IPS-18a (cell line): ENCODE results near the gene CRYBG1.

Experiments
- H3K27ac ChIP-seq: one replicate; pipeline ENCODE4 v1.5.1; 2013; ENCODE audit warnings: low read length
- H3K27me3 ChIP-seq: one replicate; pipeline ENCODE4 v1.6.1; 2013; ENCODE audit warnings: mild to moderate bottlenecking, low read length; ENCODE audit not compliant: control insufficient read depth, insufficient read depth
- H3K36me3 ChIP-seq: one replicate; pipeline ENCODE4 v1.6.1; 2013; ENCODE audit warnings: low read depth, low read length; ENCODE audit not compliant: control insufficient read depth
- H3K4me1 ChIP-seq: one replicate; pipeline ENCODE4 v1.6.1; 2013; ENCODE audit warnings: low read depth, low read length; ENCODE audit not compliant: control insufficient read depth
- H3K4me3 ChIP-seq: one replicate; pipeline ENCODE4 v1.5.1; 2013; ENCODE audit warnings: low read length
- H3K9ac ChIP-seq: one replicate; pipeline ENCODE4 v1.6.1; 2013; ENCODE audit warnings: mild to moderate bottlenecking, low read length, moderate library complexity
- H3K9me3 ChIP-seq: one replicate; pipeline ENCODE4 v1.6.1; 2013; ENCODE audit warnings: low read depth, low read length; ENCODE audit not compliant: control insufficient read depth

Gene CRYBG1

DNA sequence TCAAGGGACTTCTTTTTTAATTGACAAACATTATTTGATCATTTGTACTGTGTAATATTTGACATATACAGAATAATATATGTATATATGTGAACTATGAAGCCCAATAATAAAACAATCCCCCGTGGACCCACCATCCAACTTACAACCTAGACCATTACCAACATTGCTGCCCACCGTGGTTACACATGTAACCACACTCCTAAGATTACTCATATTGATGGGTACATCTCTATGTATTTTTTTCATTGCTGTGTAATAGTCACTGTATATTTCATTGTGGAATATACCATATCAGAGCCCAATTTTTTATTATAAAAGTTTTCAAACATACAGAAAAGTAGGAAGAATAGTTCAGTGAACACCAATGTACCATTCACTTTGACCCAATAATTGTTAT is 174.5 kb downstream of the CRYBG1 start:
- Histone ChIP-seq H3K27me3 (no peaks in the 10 kb centered on the region), H3K27ac (no peak overlapping the region), H3K36me3 (no peaks in the 10 kb centered on the region), H3K9ac (no peak overlapping the region), H3K9me3 (no peaks in the 10 kb centered on the region), H3K4me3 (no peak overlapping the region), H3K4me1 (no peaks in the 10 kb centered on the region)

- Histone ChIP-seq H3K4me1 (peaks cover 3% of the 10 kb centered on the region), H3K36me3 (no peaks in the 10 kb centered on the region), H3K4me3 (no peak overlapping the region), H3K27ac (no peak overlapping the region), H3K9me3 (no peaks in the 10 kb centered on the region), H3K9ac (no peak overlapping the region), H3K27me3 (no peaks in the 10 kb centered on the region)
Observed at GRCh38 chr6:106536357-106536756, 175.8 kb downstream of the CRYBG1 start.

GRCh38 chr6:106536851-106537250 is 176.3 kb downstream of the CRYBG1 start:
- Histone ChIP-seq H3K9ac (no peak overlapping the region), H3K27me3 (no peaks in the 10 kb centered on the region), H3K27ac (no peak overlapping the region), H3K4me3 (no peak overlapping the region), H3K36me3 (no peaks in the 10 kb centered on the region), H3K4me1 (peaks cover 3% of the 10 kb centered on the region), H3K9me3 (no peaks in the 10 kb centered on the region)

DNA sequence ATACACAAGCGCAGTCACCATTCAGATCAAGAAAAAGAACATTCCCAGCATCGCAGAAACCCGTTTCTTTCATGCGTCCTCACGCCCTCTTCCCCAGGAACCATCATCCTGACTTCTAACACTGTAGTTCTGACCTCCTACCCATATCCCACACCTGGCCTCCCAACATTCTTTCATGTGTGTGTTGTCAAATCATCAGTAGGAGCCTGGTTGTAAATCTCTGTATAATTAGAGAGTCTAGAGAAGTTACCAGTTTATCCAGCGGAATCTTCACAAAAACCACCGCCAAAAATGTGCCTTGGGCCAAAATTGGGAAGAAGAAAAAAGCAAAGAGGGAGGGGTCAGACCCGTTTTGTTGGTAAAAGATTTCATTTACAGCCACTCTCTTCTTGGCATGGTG is 177.1 kb downstream of the CRYBG1 start:
- no peaks in the 10 kb centered on the region for H3K9me3 ChIP-seq
- no peaks in the 10 kb centered on the region for H3K36me3 ChIP-seq
- H3K27ac ChIP-seq = no peak overlapping the region
- H3K27me3 ChIP-seq = no peaks in the 10 kb centered on the region
- no peak overlapping the region for H3K9ac ChIP-seq
- H3K4me1 ChIP-seq = peaks cover 3% of the 10 kb centered on the region
- no peak overlapping the region for H3K4me3 ChIP-seq

- Histone ChIP-seq H3K9ac (no peak overlapping the region), H3K4me1 (peaks cover 3% of the 10 kb centered on the region), H3K9me3 (no peaks in the 10 kb centered on the region), H3K4me3 (no peak overlapping the region), H3K27ac (no peak overlapping the region), H3K27me3 (no peaks in the 10 kb centered on the region), H3K36me3 (no peaks in the 10 kb centered on the region)
Observed at GRCh38 chr6:106538145-106538544, 177.6 kb downstream of the CRYBG1 start.

DNA sequence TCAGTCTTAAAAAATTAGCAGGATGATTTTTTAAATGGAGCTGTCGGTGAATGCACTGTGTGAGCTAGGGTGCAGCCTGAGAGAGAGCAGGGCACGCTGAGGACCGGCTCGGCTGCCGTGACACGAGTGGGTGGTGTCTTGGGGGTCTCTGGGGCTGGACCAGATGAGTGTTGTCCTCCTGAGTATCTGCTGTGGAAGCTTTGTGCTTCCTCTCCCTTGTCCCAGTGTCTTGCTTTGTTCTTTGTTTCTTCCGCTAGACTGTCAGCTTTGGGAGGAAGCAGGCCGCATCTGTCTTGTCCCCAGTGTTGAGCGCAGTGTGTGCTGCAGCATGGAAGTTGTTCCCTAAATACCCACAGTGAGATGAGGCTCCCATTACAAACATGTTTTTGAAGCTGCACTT is 179.4 kb downstream of the CRYBG1 start:
- Histone ChIP-seq H3K4me1 (peaks cover 3% of the 10 kb centered on the region), H3K27ac (no peak overlapping the region), H3K9ac (no peak overlapping the region), H3K36me3 (no peaks in the 10 kb centered on the region), H3K4me3 (no peak overlapping the region), H3K27me3 (no peaks in the 10 kb centered on the region), H3K9me3 (no peaks in the 10 kb centered on the region)

GRCh38 chr6:106540432-106540831 is 179.9 kb downstream of the CRYBG1 start:
- H3K27me3 ChIP-seq = no peaks in the 10 kb centered on the region
- H3K36me3 ChIP-seq = no peaks in the 10 kb centered on the region
- H3K4me3 ChIP-seq = no peak overlapping the region
- no peak overlapping the region for H3K27ac ChIP-seq
- H3K9ac ChIP-seq = no peak overlapping the region
- H3K4me1 ChIP-seq = peaks cover 3% of the 10 kb centered on the region
- H3K9me3 ChIP-seq = no peaks in the 10 kb centered on the region

- Histone ChIP-seq H3K9ac (no peak overlapping the region), H3K27me3 (no peaks in the 10 kb centered on the region), H3K9me3 (no peaks in the 10 kb centered on the region), H3K4me3 (no peak overlapping the region), H3K27ac (no peak overlapping the region), H3K36me3 (no peaks in the 10 kb centered on the region), H3K4me1 (peaks cover 3% of the 10 kb centered on the region)
Observed at GRCh38 chr6:106540907-106541306, 180.4 kb downstream of the CRYBG1 start.

- H3K4me3 ChIP-seq = no peak overlapping the region
- H3K9ac ChIP-seq = no peak overlapping the region
- H3K36me3 ChIP-seq = no peaks in the 10 kb centered on the region
- H3K27ac ChIP-seq = no peak overlapping the region
- peaks cover 6% of the 10 kb centered on the region for H3K4me1 ChIP-seq
- no peaks in the 10 kb centered on the region for H3K27me3 ChIP-seq
- H3K9me3 ChIP-seq = no peaks in the 10 kb centered on the region
Observed at GRCh38 chr6:106546261-106546690, 185.8 kb downstream of the CRYBG1 start.

GRCh38 chr6:106546691-106547414 is 186.3 kb downstream of the CRYBG1 start:
- no peak overlapping the region for H3K9ac ChIP-seq
- H3K4me3 ChIP-seq = no peak overlapping the region
- H3K27me3 ChIP-seq = no peaks in the 10 kb centered on the region
- no peaks in the 10 kb centered on the region for H3K36me3 ChIP-seq
- no peaks in the 10 kb centered on the region for H3K9me3 ChIP-seq
- H3K27ac ChIP-seq = no peak overlapping the region
- peaks cover 6% of the 10 kb centered on the region for H3K4me1 ChIP-seq

- H3K27ac ChIP-seq = no peak overlapping the region
- peaks cover 6% of the 10 kb centered on the region for H3K4me1 ChIP-seq
- no peak overlapping the region for H3K4me3 ChIP-seq
- H3K9me3 ChIP-seq = no peaks in the 10 kb centered on the region
- no peaks in the 10 kb centered on the region for H3K27me3 ChIP-seq
- H3K36me3 ChIP-seq = no peaks in the 10 kb centered on the region
- H3K9ac ChIP-seq = no peak overlapping the region
Observed at GRCh38 chr6:106547601-106548453, 187.3 kb downstream of the CRYBG1 start.
